Measurements from ENCODE around the gene ATXN1.
A peak's percentile ranks its signal among the peaks of the same experiment; 100 is the strongest.

ATXN1 gene

DNA sequence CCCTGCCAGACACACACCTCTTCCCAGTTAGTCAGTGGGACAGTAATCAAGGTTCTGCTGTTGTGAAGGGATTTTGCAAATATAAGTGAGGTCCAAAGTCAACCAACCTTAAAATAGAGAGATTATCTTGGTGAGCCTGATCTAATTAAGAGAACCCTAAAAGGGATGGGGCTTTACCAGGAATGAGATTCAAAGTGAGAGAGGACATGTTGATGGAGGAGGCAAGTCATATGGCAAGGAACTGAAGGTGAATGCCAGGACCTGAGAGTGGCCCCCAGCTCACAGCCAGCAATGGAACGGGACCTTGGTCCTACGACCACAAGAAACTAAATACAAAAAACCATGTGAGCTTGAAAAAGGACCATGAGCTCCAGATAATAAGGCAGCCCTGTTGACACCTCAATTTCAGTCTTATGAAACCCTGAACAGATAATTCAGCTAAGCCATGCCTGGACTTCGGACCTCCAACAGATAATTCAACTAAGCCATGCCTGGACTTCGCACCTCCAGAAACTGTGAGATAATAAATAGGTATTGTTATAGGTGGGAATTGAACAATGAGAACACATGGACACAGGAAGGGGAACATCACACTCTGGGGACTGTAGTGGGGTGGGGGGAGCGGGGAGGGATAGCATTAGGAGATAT lies 269.5 kb downstream of the ATXN1 start:
- no peak for DNase-seq

DNA sequence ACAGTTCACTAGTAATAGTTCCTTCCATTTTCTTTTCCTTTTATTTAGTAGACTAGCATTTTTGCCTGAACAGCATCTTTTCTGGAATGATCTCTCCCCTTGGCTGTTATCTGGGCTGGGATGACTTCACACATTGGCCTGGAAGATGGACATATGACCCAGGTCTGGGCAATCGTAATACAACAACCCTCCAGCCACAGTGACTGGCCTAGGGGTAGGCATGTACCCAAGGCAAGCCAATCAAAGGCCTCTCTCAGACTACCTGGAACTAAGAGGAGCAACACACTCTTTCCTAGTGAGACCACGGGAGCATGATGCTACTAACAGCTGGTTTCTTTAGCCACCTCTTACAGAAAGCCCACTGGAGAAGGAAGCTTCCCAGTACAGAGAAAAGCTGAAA lies 270.6 kb downstream of the ATXN1 start:
- no peak for DNase-seq

DNA sequence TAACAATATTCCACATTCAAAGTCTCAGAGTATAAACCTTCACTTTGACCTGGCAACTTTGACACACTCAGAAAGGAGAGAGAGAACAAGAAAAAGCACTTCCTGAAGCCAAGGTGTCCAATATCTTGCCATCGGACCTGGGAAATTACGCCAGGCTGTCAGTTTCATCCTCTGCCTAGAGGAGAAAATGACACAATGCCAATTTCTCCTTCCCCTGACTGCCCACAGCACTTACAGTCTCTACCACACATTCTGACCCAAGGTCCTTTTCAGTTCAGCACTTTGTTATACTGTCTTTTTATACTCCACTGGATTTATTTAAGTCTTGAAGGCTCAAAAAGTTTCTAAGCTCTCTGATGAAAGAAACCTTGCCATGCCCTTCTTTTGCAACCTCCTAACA lies 272.4 kb downstream of the ATXN1 start:
- no peak for DNase-seq

DNA sequence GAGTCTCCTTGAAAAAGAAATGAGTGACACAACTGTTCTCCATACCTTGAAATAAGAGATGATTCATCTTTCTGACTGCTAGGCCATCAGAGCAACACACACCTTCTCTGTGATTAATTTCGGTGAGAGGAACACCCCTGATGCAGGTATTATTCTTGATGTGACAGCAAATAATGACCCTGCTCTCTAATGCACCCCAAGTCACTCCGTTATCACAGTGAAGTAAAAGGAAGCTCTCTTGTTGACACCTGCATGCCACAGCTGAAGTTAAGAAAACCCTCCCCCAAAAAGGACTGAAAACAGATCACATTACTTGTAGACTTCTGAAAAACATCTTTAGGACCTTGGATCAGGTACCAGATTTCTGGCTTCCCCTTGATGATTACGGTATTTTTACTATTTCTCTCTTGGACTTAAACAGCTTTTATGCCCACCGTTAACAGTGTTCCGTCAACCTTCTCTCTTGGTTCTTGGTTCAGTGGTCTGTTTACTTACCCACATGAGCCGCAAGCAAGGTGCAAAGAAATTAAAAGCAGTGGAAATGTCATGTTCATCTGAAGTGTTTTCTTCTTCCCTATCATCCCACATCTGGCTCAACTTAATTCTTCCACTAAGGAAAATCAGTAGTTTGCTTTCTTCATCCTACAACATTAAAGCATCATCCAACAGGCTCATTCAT lies 273.1 kb downstream of the ATXN1 start:
- DNase-seq = no peak

DNA sequence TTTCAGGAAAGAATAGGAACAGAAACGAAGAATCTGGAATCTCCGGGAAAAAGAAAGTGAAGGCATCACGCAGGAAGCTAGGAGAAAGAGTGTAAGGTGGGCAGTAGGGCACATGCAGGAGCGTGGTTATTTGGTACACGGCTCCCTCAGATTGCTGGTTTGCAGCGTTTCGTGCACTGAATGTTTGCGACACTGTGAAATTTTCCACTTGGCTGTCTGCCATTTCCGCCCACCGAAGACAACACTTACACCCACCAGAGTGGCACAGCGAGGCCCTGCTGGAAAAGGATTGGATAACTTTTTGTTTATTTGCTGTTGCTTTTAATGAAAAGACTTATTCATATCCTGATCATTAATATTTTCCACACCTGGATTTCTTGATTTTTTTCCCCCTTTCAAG lies 274.6 kb downstream of the ATXN1 start:
- DNase-seq = peak; percentile 48

DNA sequence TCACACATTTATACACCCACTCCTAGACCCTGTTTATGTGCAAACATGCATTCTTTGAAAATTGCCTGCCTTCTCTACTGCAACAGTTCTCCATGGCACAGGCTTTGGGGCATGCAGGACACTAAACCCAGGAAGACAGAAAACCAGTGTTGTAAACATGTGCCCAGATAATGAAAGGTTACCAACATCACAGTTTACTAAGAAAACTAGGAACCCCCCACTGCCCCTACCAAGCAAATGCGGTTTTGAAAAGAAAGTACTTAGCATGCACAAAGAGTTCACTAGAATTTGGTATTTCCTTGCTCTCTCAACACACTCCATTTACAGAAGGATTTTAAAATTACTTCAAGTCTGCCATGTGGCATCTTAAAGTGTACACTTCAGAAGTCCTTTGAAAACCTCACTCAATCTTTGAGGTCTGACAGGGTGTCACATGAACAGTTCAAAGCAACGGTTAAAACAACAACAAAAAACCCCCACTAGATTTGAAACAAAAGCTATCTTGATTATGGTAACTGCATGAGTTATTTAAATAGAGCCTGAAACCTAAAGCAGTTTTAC lies 277.9 kb downstream of the ATXN1 start:
- DNase-seq = no peak

DNA sequence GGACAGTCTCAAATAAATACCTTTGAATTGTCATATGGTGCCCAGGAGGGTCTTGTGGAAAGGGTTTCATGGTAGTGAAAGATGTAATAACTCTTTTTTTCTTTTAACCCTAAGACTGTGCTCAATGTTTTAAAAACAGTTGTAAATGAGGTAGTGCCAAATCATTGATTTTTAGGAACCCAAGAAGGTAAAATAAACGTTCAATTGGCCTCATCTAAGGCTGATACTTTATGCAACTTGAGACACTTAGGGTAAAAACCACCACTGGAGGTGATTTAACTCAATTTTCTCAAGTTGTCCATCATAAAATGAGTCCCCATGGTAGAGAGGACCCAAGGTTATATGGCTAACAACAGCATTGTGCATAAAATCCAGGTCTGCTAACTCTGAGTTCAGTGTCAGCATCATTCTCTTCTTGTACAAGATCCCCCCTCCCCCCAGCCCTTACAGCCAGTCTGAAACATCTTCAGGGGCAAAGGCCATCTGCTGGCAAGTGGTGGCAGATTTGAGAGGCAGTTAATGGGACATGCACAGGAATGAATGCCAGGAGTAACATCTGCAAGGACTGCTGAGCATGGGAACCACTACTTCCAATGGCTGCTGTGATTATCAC lies 278.5 kb downstream of the ATXN1 start:
- DNase-seq = no peak

DNA sequence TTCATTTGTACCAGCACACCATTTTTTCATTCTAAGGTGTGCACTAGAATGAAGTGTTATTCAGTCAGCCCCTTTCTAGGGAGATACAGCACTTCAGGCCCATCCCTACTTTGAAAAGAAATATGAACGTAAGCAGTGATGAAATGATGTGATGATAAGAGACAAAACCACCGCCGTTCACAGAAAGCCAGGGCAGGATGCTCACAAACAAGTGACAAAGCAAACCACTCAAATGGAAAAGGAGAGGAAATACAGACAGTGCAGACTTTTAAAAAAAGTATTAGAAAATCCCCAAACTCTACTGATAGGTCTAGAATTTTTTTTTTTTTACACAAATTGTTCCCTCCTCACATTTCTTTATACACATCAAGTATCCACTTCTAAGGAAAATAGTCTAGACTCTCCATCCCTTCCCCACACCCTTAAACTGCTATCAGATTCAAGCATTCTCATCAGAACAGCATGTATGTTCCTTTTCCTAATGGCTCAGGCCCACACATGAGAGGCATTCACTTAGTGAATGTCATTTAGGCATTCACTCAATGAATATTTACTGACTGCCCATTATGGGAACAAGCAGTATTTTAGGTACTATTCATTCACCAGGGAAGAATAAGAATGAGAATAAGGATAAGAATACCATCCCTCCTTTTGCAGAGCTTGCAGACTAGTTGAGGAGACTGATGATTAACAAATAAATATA lies 279.4 kb downstream of the ATXN1 start:
- peak; percentile 65 for DNase-seq

DNA sequence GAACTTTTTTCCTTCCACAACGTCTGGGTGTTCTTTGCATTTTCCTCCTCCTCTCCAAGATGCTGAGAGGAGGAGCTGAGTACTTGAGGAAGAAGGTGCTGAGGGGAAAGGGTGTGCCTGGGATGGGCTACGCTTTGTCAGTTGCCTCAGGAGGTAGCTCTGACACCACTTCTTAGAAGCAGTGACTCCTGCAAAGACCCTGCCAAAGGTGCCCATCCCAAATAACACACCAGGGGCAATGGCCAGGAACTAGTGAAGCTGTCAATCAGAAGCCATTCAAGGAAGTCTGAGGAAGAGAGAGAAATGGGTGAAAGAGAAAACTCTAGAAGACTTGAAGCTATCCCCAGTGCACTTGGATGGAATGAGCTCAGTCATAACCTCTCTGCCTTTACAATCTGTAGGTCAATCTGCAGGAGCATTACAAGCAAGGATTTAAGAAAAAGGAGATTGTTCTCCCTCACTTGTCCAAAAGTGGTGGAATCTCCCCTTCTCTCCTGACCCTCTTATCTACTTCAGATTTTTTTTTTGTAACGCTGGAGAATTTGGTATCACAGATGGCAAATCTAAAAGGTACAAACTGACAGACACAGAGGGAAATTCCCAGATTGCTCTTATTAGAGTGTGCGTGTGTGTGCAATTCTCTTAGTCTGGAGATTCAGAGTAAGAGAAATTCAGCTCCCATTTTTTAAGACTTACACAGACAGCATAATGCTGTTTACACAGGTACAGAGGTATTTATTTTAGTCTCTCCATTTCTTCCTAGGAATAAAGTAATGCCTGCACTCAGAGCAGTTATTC lies 280.3 kb downstream of the ATXN1 start:
- DNase-seq = no peak

DNA sequence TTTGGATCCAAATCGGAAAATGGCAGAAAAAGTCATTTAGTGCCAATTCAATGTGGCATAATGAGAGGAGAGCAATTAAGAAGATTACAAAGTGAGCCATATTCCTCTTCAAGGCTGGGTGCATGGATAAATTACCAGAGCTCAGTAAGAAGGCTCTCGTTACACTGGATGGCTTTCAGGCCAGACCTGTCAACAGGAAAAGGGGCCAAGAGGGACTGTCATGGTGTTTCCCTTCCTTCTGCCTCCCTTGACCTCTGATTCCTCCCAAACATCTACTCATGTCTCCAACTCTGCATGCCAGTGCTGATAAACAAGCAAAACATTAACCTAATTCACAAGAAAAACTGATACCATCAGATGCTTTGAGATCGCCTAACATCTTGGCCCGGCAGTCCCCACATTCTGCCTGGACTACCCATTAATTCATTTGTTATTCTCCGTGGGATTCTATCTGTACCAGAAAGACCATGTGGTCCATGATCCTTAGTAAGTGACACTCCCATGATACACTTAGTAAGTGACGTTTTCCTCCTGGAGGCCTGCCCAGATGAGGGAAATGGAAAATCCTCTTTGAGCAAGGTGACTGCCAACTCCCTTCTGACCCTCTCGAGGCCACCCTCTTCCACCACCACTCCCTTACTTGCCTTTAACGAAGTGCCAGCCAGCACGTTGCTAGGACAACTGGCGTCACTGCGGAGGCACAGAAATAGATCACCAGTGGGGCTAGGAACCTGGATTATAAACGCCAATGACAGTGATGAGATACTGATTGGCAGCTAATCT lies 283.7 kb downstream of the ATXN1 start:
- DNase-seq = no peak

DNA sequence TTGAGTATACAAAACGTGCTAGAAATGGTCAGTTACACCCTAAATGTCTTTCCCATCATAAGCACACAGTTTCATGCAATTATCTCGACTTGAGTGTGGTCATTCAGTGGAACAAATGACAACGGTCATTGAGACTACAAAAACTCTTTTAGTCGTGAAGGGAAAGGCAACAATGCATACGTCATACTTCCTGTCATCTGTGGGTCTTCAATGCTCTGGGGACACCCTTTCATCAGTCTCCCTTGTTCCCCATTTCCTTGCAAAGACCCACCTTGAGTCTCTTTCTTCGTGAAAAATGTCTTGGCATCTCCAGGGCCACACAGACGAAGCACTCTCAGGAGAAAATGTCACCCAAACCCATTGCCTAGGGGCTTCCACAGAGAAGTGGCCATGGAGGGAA lies 284.4 kb downstream of the ATXN1 start:
- no peak for DNase-seq

DNA sequence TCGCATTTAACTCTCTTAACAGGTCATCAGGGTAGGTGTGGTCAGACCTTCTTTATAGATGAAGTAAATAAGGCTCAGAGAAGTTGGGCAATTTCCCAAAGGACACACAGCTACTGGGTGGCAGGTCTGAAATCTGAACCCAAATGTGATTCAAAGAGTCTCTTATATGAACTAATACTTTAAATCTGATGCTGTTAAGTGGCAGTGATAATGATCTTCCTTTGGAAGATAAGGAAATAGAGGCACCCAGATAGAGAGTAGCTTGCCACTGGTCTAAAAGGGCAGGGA lies 285.8 kb downstream of the ATXN1 start:
- DNase-seq = no peak

DNA sequence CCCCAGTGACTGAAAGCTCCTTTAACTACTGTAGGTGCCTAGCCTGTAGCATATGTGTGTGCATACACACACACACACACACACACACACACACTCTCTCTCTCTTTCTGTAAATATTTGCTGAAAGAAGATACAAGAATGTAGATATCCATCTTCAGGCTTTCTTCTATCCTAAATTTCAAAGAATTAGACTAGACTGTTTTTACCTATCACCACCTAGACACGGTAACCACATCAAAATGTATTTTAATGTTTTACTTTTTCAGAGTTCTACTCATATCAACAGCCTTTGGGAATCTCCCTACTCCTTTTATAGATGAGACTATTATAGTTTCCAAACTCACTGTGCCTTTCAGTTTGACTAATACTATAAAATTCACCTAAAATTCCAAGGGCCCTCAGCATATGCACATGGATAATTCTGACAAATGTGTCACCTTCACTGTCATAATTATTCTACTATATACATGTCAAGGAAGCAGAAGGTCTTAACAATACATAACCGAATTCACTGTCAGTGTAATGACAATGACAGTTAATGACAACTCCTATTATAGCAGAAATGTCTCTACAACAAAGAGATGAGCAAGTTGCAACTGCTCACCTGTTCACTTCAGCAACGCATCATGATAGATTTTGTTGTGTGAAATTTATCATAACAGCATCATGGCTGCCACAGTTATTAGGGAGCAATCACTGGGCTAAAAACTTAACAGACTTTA lies 286.3 kb downstream of the ATXN1 start:
- DNase-seq = no peak

DNA sequence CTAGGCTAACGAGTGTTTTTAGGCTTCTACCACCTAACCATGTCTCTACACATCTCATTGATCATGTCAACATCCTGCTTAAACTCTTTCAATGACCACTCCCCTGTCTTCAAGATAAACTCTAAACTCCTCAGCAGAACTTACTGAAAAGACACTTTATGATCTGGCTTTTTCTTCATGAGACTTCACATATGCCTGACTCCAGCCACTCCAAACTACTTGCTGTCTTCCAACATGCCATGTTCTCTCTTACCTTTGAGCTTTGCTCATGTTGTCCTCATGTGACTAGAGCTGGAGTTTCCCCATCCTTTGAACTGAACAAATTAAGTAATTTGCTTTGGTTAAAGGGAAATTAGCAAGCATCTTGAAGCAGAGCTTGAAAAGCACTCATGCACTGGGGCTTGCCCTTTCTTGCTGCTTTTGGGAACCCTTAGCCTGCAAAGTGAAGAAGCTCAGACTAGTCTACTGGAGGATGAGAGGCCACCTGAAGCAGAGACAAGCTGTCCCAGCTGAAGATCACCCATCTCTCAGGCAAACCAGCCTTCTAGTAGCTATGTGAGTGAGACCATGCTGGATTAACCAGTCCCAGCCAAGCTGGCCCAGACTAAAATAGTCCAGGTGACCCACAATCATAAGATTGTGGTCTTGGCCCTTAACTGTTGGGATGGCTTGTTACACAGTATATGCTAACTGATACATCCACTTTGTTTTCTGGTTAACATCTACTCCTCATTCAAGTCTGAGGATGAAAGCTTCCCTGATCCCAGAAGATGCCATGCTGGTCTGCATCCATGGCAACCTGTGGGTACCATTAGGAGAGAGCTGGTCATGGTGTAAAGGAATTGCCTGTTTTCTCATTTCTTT lies 287.1 kb downstream of the ATXN1 start:
- DNase-seq = no peak

DNA sequence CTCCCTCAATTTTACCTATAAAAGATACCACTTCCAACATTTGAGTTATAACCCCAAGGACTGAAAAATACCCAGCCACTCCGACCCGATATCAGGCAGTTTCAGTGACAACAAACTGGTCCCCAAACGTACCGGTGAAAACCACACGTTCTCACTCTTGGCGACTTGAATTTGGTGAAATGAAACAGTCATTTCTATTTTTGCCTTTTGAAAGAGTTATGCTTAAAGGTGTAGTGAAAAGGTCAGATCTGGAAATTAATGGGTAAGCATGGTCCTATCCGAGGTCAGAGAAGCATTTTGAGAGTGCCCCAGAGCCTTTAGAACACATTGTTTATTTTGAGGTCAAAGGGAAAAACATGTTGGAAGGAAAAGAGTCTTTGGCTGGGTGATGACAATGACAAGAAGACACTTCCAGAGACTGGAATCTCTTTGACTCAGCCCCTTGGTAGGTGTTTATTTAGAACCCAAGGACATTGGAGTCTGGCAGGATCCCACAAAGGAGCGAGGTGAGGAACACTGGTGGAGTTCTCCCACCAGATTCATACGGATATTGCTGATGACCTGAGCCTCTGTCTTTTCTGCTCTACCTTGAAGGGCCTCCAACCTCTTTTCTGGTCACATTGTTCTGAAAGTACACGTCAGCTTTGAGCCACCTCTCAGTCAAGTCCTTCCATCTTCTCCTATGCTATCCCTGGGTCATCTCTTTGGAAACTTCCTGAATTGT lies 287.9 kb downstream of the ATXN1 start:
- no peak for DNase-seq

DNA sequence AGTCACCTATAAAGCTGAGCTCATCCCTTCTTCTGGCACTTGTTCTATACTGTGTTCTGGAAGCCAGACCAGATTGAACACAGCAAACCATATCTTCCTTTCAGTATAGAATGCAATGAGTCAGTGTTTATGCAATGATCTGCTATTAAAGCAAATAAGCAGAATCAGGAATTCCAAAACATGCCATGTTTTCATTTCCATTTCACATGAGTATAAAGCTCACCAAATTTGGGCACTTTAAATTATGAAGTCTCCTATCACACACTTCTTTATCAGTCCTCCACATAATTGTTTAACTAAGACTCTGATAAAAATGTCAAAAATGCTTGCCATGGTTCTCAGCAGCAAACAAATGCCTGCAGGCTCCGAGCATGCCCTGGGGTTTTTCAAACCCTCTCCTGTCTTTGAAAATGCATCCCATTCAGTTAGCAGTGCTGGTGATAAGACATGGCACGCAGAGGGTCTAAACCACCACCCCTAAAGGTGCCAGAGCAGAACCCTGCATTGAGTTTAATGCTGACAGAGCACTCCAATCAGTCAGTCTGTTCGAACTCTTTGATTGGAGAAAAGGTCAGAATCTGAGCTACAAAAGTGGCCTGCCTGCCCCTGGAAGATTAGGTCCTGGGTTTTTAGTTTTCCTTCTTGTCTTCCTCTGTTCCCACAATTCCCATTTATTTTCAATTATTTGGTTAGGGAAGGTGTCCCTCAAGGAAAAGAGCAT lies 288.8 kb downstream of the ATXN1 start:
- no peak for DNase-seq

DNA sequence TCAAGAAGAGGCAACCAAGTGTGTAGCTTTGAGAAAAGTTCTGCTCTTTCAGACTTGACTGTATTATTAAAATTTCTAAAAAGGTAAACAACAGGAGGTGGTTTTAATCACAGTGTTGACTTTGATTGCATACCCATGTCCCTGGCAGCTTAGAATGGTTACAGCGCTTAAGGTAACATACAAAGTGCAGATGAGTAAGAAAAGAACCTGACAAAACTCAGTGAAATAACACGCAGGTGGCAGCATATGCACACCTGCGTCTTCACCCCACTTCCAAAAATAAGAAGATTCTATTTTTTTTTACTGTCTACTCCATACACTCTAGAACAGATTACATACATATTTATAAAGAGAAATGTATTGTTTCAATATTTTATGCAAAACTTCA lies 289.4 kb downstream of the ATXN1 start:
- no peak for DNase-seq

DNA sequence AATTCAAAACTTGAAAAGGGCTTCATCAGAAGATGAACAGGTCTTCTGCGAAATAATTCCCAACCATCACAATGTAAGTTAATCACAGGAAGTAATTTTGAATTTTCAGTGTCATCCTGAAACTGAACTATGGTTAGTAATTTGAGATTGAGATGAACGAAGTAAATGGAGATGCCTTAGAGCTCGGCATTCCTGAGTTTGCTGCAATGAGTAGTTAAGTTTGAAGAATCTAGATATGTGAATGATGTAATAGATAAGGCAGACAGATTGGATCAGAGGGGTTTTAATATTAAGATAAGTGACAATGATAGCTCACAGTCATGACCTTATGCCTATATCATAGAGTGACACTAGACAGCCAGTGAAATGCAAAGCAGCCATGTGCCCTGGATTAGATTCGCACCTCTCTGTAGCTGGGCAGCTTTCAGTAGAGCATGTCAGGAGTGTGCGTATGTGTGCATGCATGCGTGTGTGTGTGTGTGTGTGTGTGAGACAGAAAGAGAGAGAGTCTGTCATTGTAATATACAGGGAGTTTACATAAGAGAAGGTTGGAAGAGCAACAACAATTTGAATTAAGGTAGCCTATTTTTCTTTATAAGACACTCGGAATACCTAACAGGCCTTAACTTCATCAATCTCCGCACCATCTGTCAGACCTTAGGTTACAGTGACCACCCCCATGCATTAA lies 289.9 kb downstream of the ATXN1 start:
- DNase-seq = no peak
